WERI-Rb-1 (cell line): ENCODE results near the gene OR2C1.

ENCODE experiments used
- DNase-seq: peaks from one replicate; pipeline ENCODE4 v3.0.0-alpha.2; 2020
- H3K27ac ChIP-seq: fragments of 250-450 bp; sonication (Bioruptor Pico); 2 replicates; pipeline ENCODE4 v1.5.1; 2020; ENCODE audit warnings: mild to moderate bottlenecking, moderate library complexity
- H3K27me3 ChIP-seq: fragments of 250-450 bp; sonication (Bioruptor Pico); 2 replicates; pipeline ENCODE4 v1.5.1; 2021; ENCODE audit warnings: mild to moderate bottlenecking, low read depth, moderate library complexity; ENCODE audit not compliant: insufficient read depth, severe bottlenecking
- H3K36me3 ChIP-seq: fragments of 250-450 bp; sonication (Bioruptor Pico); 2 replicates; pipeline ENCODE4 v1.5.1; 2020; ENCODE audit warnings: mild to moderate bottlenecking, moderate library complexity
- H3K4me3 ChIP-seq: 2 replicates; pipeline ENCODE4 v1.5.1; 2011; ENCODE audit warnings: low read depth, mild to moderate bottlenecking, control low read depth, low read length
- H3K9me3 ChIP-seq: fragments of 250-450 bp; sonication (Bioruptor Pico); 2 replicates; pipeline ENCODE4 v1.5.1; 2021; ENCODE audit warnings: mild to moderate bottlenecking, moderate library complexity; ENCODE audit not compliant: severe bottlenecking
- TF ChIP-seq, protein P1 (sequence below): IDR thresholded peaks from 2 replicates; pipeline ENCODE4 v1.5.1; 2011; ENCODE audit warnings: low read depth, mild to moderate bottlenecking, control low read depth, inconsistent platforms, low read length

OR2C1 gene

DNA sequence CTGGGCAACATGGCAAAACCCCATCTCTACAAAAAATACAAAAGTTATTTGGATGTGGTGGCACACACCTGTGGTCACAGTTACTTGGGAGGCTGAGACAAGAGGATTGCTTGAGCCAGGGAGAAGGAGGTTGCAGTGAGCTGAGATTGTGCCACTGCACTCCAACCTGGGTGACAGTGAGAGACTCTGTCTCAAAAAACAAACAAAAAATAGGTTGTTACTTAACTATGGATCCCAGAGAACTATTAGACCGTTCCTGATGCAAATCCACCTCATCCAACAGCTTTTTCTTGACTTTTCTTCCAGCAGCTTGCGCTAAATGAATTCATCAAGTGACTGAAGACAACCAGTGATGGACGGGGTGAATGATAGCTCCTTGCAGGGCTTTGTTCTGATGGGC, at the start of gene OR2C1:
Gene OR2C1 (plus strand): TSS at position 301 of the 400 bp plus-strand sequence. CDS start 52 bp downstream, at position 353.
- Histone ChIP-seq H3K4me3 (no peak within 1 kb of the TSS), H3K9me3 (peaks cover 3% of the 10 kb centered on the region), H3K27ac (no peak within 1 kb of the TSS), H3K36me3 (no peaks in the 10 kb centered on the region), H3K27me3 (peaks cover 11% of the 10 kb centered on the region)
- DNase-seq = no peak
- TF ChIP-seq, protein P1, sequence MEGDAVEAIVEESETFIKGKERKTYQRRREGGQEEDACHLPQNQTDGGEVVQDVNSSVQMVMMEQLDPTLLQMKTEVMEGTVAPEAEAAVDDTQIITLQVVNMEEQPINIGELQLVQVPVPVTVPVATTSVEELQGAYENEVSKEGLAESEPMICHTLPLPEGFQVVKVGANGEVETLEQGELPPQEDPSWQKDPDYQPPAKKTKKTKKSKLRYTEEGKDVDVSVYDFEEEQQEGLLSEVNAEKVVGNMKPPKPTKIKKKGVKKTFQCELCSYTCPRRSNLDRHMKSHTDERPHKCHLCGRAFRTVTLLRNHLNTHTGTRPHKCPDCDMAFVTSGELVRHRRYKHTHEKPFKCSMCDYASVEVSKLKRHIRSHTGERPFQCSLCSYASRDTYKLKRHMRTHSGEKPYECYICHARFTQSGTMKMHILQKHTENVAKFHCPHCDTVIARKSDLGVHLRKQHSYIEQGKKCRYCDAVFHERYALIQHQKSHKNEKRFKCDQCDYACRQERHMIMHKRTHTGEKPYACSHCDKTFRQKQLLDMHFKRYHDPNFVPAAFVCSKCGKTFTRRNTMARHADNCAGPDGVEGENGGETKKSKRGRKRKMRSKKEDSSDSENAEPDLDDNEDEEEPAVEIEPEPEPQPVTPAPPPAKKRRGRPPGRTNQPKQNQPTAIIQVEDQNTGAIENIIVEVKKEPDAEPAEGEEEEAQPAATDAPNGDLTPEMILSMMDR = no peak

DNA sequence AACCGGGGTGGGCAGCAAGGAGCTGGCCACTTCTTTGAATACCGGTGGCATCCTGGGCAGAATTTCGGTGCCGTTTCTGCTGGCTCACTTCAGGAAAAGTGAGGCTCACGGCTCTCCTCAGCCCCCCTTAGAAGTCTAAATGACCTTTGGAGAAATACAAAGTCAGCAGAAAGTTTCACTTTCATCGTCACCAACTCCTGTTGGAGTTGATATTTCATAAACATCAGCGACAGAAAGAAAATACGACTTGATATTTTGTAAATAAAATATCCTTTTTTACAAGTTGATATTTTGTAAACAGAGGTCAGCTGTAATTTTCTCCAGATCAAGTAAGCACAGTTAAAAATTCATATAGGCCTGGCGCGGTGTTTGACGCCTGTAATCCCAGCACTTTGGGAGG, 49.6 kb upstream of the OR2C1 start:
- DNase-seq = no peak
- peak overlapping the region; percentile 80 for H3K4me3 ChIP-seq
- peaks cover 36% of the 10 kb centered on the region for H3K36me3 ChIP-seq
- peak overlapping the region; percentile 97 for H3K27ac ChIP-seq
- H3K9me3 ChIP-seq = peaks cover 3% of the 10 kb centered on the region
- no peaks in the 10 kb centered on the region for H3K27me3 ChIP-seq
- TF ChIP-seq, protein P1 = no peak

DNA sequence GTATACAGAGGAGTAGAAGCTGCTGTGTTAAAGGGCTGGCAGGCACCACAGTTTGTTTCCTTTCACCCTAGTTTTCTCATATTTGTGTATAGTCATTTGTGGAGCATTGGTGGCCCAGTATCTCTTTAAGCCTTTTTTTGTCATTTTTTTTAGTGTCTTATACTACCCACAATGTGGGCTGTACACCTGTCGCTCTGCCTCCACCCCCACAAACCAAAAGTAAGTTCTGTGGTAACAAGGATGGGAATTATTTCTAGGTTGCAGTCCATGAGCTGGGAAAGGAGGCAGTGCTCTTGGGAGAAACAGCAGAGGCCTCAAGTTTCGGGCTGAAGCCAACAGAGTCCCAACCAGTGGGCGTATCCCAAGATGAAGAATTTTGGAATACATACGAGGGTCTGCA, 44.2 kb upstream of the OR2C1 start:
- no peak for DNase-seq
- Histone ChIP-seq H3K9me3 (peaks cover 13% of the 10 kb centered on the region), H3K36me3 (peaks cover 77% of the 10 kb centered on the region), H3K27me3 (no peaks in the 10 kb centered on the region), H3K4me3 (no peak overlapping the region), H3K27ac (no peak overlapping the region)
- TF ChIP-seq, protein P1 = no peak

DNA sequence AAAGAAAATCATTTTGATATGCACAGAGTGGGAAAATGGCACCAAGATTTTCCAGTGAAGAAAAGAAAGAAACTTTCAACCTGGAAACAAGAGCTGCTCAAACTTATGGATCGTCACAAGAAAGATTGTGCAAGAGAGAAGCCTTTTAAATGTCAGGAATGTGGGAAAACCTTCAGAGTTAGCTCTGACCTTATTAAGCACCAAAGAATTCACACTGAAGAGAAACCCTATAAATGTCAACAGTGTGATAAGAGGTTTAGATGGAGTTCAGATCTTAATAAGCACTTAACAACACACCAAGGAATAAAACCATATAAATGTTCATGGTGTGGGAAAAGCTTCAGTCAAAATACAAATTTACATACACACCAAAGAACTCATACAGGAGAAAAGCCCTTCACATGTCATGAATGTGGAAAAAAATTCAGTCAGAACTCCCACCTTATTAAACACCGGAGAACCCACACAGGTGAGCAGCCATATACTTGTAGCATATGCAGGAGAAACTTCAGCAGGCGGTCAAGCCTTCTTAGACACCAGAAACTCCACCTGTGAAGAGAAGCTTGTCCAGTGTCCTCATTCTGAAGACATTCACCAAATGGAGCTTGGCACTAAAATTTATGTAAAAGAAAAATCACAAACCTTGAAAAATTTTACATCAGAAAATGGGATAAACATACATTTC, 38.2 kb upstream of the OR2C1 start:
- DNase-seq = no peak
- Histone ChIP-seq H3K27me3 (no peaks in the 10 kb centered on the region), H3K36me3 (peaks cover 63% of the 10 kb centered on the region), H3K9me3 (peaks cover 45% of the 10 kb centered on the region), H3K27ac (no peak overlapping the region), H3K4me3 (no peak overlapping the region)
- TF ChIP-seq, protein P1 = no peak

DNA sequence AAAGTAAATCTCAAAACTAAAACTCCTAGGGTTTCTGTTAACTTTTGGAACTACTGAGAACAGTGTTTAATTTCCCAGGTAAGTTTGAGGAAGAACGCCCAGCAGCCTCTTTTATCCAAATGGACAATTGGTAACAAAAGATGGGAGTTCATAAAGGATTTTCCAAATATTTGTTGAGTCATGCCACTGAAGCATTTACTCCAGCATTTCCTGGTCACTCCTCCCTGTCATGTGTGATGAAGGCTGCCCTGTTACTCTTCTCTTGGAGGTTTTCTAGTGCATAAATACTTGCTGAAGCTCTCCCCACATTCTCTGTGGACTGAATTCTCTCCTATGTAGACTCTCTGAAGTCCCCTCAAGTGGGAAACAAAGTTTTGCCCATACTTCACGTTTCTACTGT, 33.9 kb upstream of the OR2C1 start:
- Histone ChIP-seq H3K27ac (no peak overlapping the region), H3K4me3 (no peak overlapping the region), H3K9me3 (peaks cover 30% of the 10 kb centered on the region), H3K36me3 (peaks cover 21% of the 10 kb centered on the region), H3K27me3 (no peaks in the 10 kb centered on the region)
- TF ChIP-seq, protein P1 = no peak
- no peak for DNase-seq

DNA sequence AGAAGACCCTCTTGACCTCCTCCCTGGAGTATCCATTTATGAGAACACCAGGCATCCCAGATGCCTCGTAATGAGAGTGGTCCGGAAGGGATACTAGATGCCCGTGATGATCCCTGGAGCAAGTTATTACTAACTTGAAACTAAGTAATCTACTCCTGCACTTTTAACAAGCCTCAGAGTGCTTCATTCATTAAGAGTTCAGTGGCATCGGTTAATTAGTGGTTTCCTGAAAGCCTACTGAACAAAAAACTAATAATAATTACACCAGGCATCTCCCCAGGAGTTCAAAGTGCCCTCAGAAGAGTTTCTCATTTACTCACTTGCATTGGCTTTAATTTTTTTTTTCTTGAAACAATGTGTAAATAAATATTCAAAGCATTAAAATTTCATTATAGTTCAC, 28.2 kb upstream of the OR2C1 start:
- H3K9me3 ChIP-seq = no peaks in the 10 kb centered on the region
- no peak overlapping the region for H3K27ac ChIP-seq
- no peak for DNase-seq
- no peaks in the 10 kb centered on the region for H3K36me3 ChIP-seq
- H3K4me3 ChIP-seq = no peak overlapping the region
- no peaks in the 10 kb centered on the region for H3K27me3 ChIP-seq
- TF ChIP-seq, protein P1 = no peak
